ENCODE results near the gene KRTAP12-2. TPM values are rescaled to one million over a fixed set of nuclear protein-coding genes. Genes with fewer than 3 reads are reported as not detected.
"Not testable (repeated sequence)": the region's sequence is repeated elsewhere in the genome, so short reads cannot be mapped to it uniquely, and the experiment has no call there.

Gene KRTAP12-2
- total RNA-seq, 4 donors from 2014 or later: not detected

- H3K4me1 ChIP-seq: no peaks in the 10 kb centered on the region
- TF ChIP-seq CTCF (IDR thresholded peaks at IDR 0.05 in 4 of 5, conservative IDR thresholded peaks at IDR 0.05 in 1 of 5) (no peak), POLR2A (IDR thresholded peaks at IDR 0.05) (no peak)
- ATAC-seq (no peak), DNase-seq (no peak)
- no peak overlapping the region for H3K4me3 ChIP-seq
- no peaks in the 10 kb centered on the region for H3K9me3 ChIP-seq
- H3K27me3 ChIP-seq: peaks cover 9 to 11% (median 9%) of the 10 kb centered on the region in 3 donors
- in situ Hi-C loops (cut with MboI; ENCODE audit: low sequenced_read_pairs in 4 of 4): no loop called here
- no peak overlapping the region for H3K27ac ChIP-seq
- no peaks in the 10 kb centered on the region for H3K36me3 ChIP-seq
- intact Hi-C loops (cut with DNase I; ENCODE audit: low total_unique reads): no loop called here
These were observed 26.0 kb downstream of the KRTAP12-2 start for GRCh38 chr21:44640761-44641160.

- TF ChIP-seq CTCF (IDR thresholded peaks at IDR 0.05 in 4 of 5, conservative IDR thresholded peaks at IDR 0.05 in 1 of 5) (no peak), POLR2A (IDR thresholded peaks at IDR 0.05) (no peak)
- in situ Hi-C loops (cut with MboI; ENCODE audit: low sequenced_read_pairs in 4 of 4): no loop called here
- ATAC-seq (no peak), DNase-seq (no peak)
- Histone ChIP-seq H3K36me3 (no peaks in the 10 kb centered on the region), H3K4me3 (no peak overlapping the region), H3K27me3 (peaks cover 9% of the 10 kb centered on the region in 3 donors), H3K9me3 (no peaks in the 10 kb centered on the region), H3K4me1 (no peaks in the 10 kb centered on the region), H3K27ac (no peak overlapping the region)
- intact Hi-C loops (cut with DNase I; ENCODE audit: low total_unique reads): no loop called here
These were observed 27.4 kb downstream of the KRTAP12-2 start for GRCh38 chr21:44639331-44639655.

GRCh38 chr21:44638506-44639330, 28.0 kb downstream of the KRTAP12-2 start:
- DNase-seq; H3K27ac ChIP-seq; H3K9me3 ChIP-seq; H3K4me3 ChIP-seq; intact Hi-C loops (cut with DNase I; ENCODE audit: low total_unique reads); H3K36me3 ChIP-seq; H3K27me3 ChIP-seq; ATAC-seq; in situ Hi-C loops (cut with MboI; ENCODE audit: low sequenced_read_pairs in 4 of 4); H3K4me1 ChIP-seq: not testable (repeated sequence)

- in situ Hi-C loops (cut with MboI; ENCODE audit: low sequenced_read_pairs in 4 of 4); H3K27ac ChIP-seq; H3K4me1 ChIP-seq; intact Hi-C loops (cut with DNase I; ENCODE audit: low total_unique reads); H3K27me3 ChIP-seq; H3K9me3 ChIP-seq; DNase-seq; ATAC-seq; H3K36me3 ChIP-seq; H3K4me3 ChIP-seq: not testable (repeated sequence)
These were observed 28.8 kb downstream of the KRTAP12-2 start for GRCh38 chr21:44637851-44638348.

- Histone ChIP-seq H3K9me3 (no peaks in the 10 kb centered on the region), H3K27me3 (peaks cover 9% of the 10 kb centered on the region in 3 donors), H3K4me3 (no peak within 1 kb of the TSS), H3K27ac (no peak within 1 kb of the TSS), H3K36me3 (no peaks in the 10 kb centered on the region), H3K4me1 (no peaks in the 10 kb centered on the region)
- DNase-seq: no peak
- in situ Hi-C loops (cut with MboI; ENCODE audit: low sequenced_read_pairs in 4 of 4): no loop called here
- intact Hi-C loops (cut with DNase I; ENCODE audit: low total_unique reads): no loop called here
- no peak for ATAC-seq
- TF ChIP-seq CTCF (IDR thresholded peaks at IDR 0.05 in 4 of 5, conservative IDR thresholded peaks at IDR 0.05 in 1 of 5): no peak
These were observed 29.5 kb downstream of the KRTAP12-2 start, which contains the start of gene KRTAP10-10 for GRCh38 chr21:44637018-44637850. Gene KRTAP10-10 (plus strand): TSS chr21:44637356. CDS start chr21:44637418, 62 bp downstream.
